Activated CD4-positive, alpha-beta T cell treated with anti-CD3 and anti-CD28 coated beads, Interleukin-2, amount 50 U/mL, for 24 hours (primary cell): Measurements from ENCODE around the gene CEP128.

ENCODE experiments used
- DNase-seq, 2 donors: peaks; one replicate each; pipeline ENCODE4 v3.0.0-alpha.2; 2020; ENCODE audit warnings: low read depth in 1 of 2, low spot score in 1 of 2

CEP128 gene

DNA sequence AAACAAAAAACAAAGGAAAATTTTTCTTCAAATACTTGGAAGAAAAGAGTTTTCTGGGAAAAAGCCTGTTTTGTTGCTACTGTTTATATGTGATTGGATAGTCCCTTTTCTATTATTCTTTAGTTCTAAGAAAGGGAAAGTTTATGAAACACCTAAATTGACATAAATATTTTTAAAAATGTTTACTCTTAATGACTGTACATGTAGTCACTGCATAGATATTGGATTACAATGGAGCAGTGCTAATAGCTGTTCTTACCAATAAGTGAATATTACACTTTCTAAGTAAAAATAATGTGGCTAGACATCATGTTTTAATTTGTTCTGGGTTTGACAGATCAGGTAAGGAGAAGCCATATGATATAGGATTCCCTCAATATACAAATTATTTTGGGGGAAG is 377.5 kb downstream of the CEP128 start:
- DNase-seq = no peak

- DNase-seq = no peak
Measured at GRCh38 chr14:80560800-80561657, 380.5 kb downstream of the CEP128 start.

DNA sequence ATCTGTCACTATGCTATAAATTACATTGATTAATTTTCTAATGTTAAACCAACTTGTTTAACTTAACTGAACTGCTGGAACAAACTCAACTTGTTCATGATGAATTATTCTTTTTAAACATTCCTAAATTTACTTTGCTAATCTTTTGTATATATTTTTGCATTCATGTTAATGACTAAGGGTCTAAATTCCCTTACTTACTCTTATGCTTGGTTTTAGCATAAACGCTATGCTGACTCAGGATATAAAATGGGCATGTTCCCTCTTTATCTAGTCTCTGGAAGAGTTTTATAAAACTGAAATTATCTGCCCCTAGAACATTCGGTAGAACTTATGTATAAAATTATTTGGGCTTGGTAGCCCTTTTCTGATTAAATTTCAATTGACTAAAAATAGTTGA is 387.4 kb downstream of the CEP128 start:
- no peak for DNase-seq

DNA sequence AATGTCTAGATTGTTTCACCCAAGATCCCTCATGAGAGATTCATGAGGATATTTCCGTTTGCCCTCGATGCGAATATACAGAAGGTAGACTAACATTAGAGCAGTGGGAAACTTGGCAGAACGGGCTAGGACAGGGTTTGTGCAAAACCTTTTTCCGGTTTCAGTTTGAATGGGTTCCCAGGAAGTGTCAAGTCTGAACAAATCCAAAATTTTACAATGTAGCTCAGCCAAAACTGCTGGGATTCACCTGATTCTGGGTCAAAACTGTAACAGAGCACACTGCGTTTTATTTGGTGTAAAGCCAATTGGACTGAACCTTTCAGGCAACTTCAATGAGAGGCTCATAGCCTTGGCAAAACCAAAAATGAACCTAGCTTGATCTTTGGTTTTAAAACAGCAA is 392.4 kb downstream of the CEP128 start:
- DNase-seq = no peak

GRCh38 chr14:80545935-80546854 is 395.3 kb downstream of the CEP128 start:
- DNase-seq = no peak

DNA sequence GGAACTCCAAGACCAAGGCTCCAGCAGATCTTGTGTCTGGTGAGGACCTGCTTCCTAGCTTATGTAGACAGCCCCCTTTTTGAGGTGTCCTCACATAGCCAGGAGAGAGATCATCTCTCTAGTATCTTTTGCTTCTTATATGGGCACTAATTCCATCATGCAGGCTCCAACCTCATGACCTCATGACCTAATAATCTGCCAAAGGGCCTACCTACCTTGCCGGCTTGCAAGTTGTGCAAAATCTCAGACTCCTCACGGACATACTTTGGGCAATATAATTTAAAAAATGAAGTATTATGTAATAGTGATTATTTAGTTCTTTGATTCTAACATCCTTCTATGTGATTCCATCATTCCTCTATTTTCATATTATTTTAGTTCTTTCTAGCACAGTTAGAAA is 397.2 kb downstream of the CEP128 start:
- no peak for DNase-seq

GRCh38 chr14:80543211-80543610 is 398.3 kb downstream of the CEP128 start:
- no peak for DNase-seq

GRCh38 chr14:80538633-80539375 is 402.7 kb downstream of the CEP128 start:
- DNase-seq = no peak

DNA sequence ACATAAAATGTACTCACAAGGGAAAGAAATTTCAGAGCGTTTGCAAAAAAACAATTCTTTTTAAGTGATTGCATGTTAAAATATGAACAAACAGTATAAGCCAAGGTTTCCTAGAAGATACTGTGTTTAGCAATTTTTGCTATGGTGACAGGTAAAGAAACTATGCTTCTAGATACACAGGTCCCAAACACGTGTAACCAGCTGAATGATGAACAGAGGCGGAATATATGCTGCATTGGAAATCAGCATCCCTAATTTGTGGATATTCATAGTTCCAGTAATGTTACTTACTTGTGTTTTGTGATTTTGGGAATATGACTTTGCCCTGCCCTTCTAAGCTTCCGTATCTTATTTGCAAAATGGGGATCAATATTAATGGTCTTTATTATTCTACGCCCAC is 403.9 kb downstream of the CEP128 start:
- no peak for DNase-seq

- no peak for DNase-seq
Measured at GRCh38 chr14:80536456-80536855, 405.1 kb downstream of the CEP128 start.

- DNase-seq = no peak
Measured at GRCh38 chr14:80535171-80535570, 406.4 kb downstream of the CEP128 start.

DNA sequence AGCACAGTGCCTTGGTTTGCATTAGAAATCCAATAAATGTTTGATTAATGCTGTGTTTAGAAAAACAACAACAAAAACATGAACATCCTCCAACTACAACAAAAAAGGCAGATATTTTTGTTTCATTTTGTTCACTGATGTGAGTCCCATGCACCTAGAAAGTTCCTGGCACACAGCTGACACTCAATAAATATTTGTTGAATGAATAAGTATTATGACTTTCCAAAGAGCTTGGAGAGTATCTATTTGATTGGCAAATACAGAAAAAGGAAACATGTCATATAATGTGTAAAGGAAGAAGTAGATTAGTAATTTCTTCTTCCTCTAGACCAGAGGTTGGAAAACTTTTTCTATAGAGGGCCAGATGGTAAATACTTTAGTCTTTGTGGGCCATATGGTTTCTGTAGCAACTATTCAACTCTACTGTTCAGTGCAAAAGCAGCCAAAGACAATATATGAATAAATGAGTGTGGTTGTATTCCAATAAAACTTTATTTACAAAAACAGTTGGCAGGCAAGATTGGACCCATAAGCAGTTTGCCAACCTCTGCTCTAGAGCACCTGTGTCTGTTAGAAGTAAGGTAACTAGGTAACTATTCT is 417.9 kb downstream of the CEP128 start:
- DNase-seq = no peak

GRCh38 chr14:80522936-80523335 is 418.6 kb downstream of the CEP128 start:
- no peak for DNase-seq

DNA sequence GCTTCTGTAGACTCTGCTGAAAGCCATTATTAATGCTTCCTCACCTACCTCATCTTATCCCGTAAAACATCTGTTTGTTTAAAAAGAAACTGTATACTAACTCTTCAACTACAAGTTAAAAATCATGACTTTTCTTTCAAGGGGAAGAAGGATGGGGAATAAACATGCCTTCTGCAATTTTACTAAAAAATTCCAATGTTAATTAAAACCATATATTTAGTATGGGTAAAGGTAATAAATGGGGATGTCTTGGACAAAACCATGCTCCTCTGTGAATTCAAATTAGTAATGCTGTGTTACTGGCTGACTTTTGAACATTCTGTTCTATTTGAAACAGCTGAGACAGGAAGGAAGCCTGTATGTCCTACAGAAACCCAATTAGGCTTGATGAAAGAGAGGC is 419.1 kb downstream of the CEP128 start:
- DNase-seq = no peak

DNA sequence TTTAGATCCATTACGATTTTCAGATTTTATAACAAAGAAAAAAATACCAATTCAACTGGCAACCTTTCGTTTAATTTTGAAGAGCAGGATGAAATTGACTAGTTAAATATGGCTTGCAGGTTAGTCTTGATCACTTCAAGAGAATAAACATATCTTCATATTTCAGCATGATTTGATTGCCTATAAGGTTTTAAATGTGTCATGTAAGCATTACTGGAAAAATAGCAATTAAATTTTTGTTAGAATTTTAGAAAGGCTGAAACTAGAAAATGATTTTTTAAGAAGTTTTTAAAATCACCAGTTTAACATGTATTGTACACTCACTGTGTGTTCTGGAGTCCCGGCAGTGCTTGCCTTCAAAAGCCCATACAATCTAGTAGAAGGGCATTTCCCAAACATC is 420.1 kb downstream of the CEP128 start:
- DNase-seq = no peak

GRCh38 chr14:80519002-80519401 is 422.5 kb downstream of the CEP128 start:
- no peak for DNase-seq

DNA sequence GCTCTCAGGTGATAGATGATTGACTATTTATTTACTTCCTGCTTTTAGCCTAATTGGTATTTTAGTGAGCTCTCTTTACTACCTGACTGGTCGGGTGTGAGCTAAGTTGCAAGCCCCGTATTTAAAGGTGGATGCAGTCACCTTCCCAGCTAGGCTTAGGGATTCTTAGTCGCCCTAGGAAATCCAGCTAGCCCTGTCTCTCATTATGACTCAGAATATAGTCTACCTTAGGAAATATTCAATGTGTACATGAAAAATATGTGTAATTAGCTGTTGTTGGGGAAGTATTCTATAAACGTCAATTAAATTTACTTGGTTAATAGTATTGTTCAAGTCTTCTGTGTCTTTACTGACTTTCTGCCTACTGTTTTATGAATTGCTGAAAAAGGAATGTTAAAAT is 423.4 kb downstream of the CEP128 start:
- DNase-seq = no peak

GRCh38 chr14:80507292-80507869 is 434.2 kb downstream of the CEP128 start:
- DNase-seq = no peak

DNA sequence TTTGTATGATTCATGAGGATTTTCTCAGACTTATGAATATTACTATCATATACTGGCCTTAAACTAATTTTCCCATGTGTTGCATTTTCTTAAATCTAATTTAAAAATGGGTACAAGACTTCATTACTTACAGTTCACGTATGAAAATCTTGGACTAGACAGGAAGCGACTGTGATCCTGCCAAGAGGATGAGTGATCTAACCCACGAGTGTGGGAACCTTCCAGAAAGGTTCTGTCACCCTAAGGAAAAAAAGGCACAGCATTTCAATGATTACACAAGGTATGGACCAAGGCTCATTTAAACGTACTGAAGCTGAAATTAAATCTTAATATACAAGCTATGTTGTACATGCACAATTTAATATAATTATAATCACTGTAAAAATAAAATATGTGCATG is 436.8 kb downstream of the CEP128 start:
- DNase-seq = no peak

- DNase-seq = no peak
Measured at GRCh38 chr14:80498533-80498932, 443.0 kb downstream of the CEP128 start.

DNA sequence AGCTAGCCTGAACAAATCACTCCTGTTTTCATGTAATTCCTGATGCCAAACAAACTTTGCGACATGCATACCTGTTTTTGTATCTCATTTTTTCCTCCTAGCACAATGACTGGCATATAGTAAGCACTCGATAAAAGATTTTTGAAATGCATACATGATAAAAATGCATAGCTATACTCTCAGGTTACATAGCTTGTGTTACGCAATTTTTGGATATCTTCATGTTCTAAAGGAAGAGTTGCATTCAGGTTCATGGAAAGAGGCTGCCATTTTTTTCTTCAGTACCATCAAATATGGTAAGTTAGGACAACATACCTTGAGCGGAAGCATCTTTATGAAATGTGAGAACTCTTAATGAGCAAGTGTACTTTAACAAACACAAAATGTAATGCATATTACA is 445.4 kb downstream of the CEP128 start:
- no peak for DNase-seq
